ENCODE measurements around the gene CPSF7. TPM values are rescaled to one million over a fixed set of nuclear protein-coding genes. Genes with fewer than 3 reads are reported as not detected.

Gene CPSF7
- total RNA-seq, 1 experiment from 2014 or later, result 96.1 TPM

GRCh38 chr11:61377461-61378160, 52.2 kb downstream of the CPSF7 start:
- Histone ChIP-seq H3K27ac (ENCODE audit: low read length) (no peak overlapping the region), H3K36me3 (ENCODE audit: control insufficient read depth, insufficient read depth, low read length) (no peaks in the 10 kb centered on the region; the same call in 1 of the 2 replicates), H3K27me3 (ENCODE audit: control insufficient read depth, insufficient read depth, low read length) (no peaks in the 10 kb centered on the region), H3K4me1 (ENCODE audit: control insufficient read depth, insufficient read depth, low read length) (no peaks in the 10 kb centered on the region), H3K4me3 (ENCODE audit: low read depth in 2 of 2, low read length in 2 of 2) (no peak overlapping the region), H3K9me3 (ENCODE audit: control insufficient read depth, insufficient read depth, low read depth, low read length) (peaks cover 6% of the 10 kb centered on the region; the same call in 1 of the 2 replicates)
- intact Hi-C loops (cut with micrococcal nuclease; ENCODE audit: unreplicated experiment), result no loop called here
- in situ Hi-C loops (cut with HindIII; ENCODE audit: low pct_unique_long_range_greater_than_20kb, low sequenced_read_pairs), result no loop called here
- POLR2A ChIA-PET, result no interaction called here
- CTCF ChIA-PET, result no interaction called here
- DNase-seq (ENCODE audit: low read depth, low spot score) (no peak), ATAC-seq (no peak)
- BruUV-seq (replicated peaks), result no TSS peak
- TF ChIP-seq CTCF (IDR thresholded peaks at IDR 0.05) (no peak), REST (IDR thresholded peaks at IDR 0.05; ENCODE audit: insufficient read depth in 1 of 2, low read depth in 2 of 2, low read length in 1 of 2) (no peak), SIN3A (IDR thresholded peaks at IDR 0.05; ENCODE audit: borderline replicate concordance, insufficient read depth, low read depth, low read length) (no peak), POLR2AphosphoS5 (IDR thresholded peaks at IDR 0.05; ENCODE audit: low read depth, low read length) (no peak), TCF7L2 (IDR thresholded peaks at IDR 0.05; ENCODE audit: low read depth, low read length) (no peak)

- ATAC-seq (no peak), DNase-seq (ENCODE audit: low read depth, low spot score) (no peak)
- Histone ChIP-seq H3K4me1 (ENCODE audit: control insufficient read depth, insufficient read depth, low read length) (no peaks in the 10 kb centered on the region), H3K4me3 (ENCODE audit: low read depth in 2 of 2, low read length in 2 of 2) (no peak overlapping the region), H3K9me3 (ENCODE audit: control insufficient read depth, insufficient read depth, low read depth, low read length) (peaks cover 7% of the 10 kb centered on the region; the same call in 1 of the 2 replicates), H3K27me3 (ENCODE audit: control insufficient read depth, insufficient read depth, low read length) (no peaks in the 10 kb centered on the region), H3K36me3 (ENCODE audit: control insufficient read depth, insufficient read depth, low read length) (no peaks in the 10 kb centered on the region; the same call in 1 of the 2 replicates), H3K27ac (ENCODE audit: low read length) (no peak overlapping the region)
- CTCF ChIA-PET, result no interaction called here
- POLR2A ChIA-PET, result no interaction called here
- TF ChIP-seq REST (IDR thresholded peaks at IDR 0.05; ENCODE audit: insufficient read depth in 1 of 2, low read depth in 2 of 2, low read length in 1 of 2), result peak; percentile 20 to 48; a peak in 3 of 4 replicates
- no peak for TF ChIP-seq TCF7L2 (IDR thresholded peaks at IDR 0.05; ENCODE audit: low read depth, low read length)
- no peak for TF ChIP-seq POLR2AphosphoS5 (IDR thresholded peaks at IDR 0.05; ENCODE audit: low read depth, low read length)
- no peak for TF ChIP-seq CTCF (IDR thresholded peaks at IDR 0.05)
- BruUV-seq (replicated peaks), result TSS peak; percentile 8
- in situ Hi-C loops (cut with HindIII; ENCODE audit: low pct_unique_long_range_greater_than_20kb, low sequenced_read_pairs), result no loop called here
- intact Hi-C loops (cut with micrococcal nuclease; ENCODE audit: unreplicated experiment), result no loop called here
These were observed 54.0 kb downstream of the CPSF7 start for GRCh38 chr11:61375761-61376108.
